IMR-90 (cell line): ENCODE data around the gene NOS3. TPM values are rescaled to one million over a fixed set of nuclear protein-coding genes. Genes with fewer than 3 reads are reported as not detected.

Experiments used
- ATAC-seq: fragments of 200-7000 bp; cut with Tn5 transposase; 2 replicates; pipeline ENCODE4 v1.9.1; 2020; ENCODE audit warnings: low read depth, mild to moderate bottlenecking, moderate library complexity
- BruUV-seq: library from RNA; stranded (reverse); fragments of 400-500 nt; replicated peaks from 2 replicates; lab custom pipeline; 2021; lab: Mats Ljungman, UMichigan
- CTCF ChIA-PET: fragments of 300-600 bp; formaldehyde crosslinking; extraction: SDS; loops from one replicate; lab custom pipeline; 2021; ENCODE audit warnings: antibody characterized with exemption; lab: Yijun Ruan, JAX
- POLR2A ChIA-PET: fragments of 300-600 bp; sonication (Branson Sonifier 250); formaldehyde crosslinking; loops from one replicate; lab custom pipeline; 2022; ENCODE audit warnings: antibody characterized with exemption; ENCODE audit not compliant: unreplicated experiment; lab: Charles Lee
- DNase-seq: peaks from one replicate; pipeline ENCODE4 v3.0.0; 2013
- H2AFZ ChIP-seq: replicated peaks from 2 replicates; pipeline ENCODE3; 2013; ENCODE audit warnings: low read length, mild to moderate bottlenecking; ENCODE audit not compliant: poor library complexity
- H2AK5ac ChIP-seq: 2 replicates; pipeline ENCODE4 v1.6.1; 2013; ENCODE audit warnings: low read depth, low read length, inconsistent platforms
- H2AK9ac ChIP-seq: replicated peaks from 2 replicates; pipeline ENCODE3; 2013; ENCODE audit warnings: mild to moderate bottlenecking, low read depth, low read length, moderate library complexity; ENCODE audit not compliant: poor library complexity
- H2BK120ac ChIP-seq: 2 replicates; pipeline ENCODE4 v1.6.1; 2013; ENCODE audit warnings: low read depth, low read length, inconsistent platforms
- H2BK15ac ChIP-seq: 3 replicates; pipeline ENCODE4 v1.6.1; 2013; ENCODE audit warnings: low read depth, low read length, inconsistent platforms
- H2BK20ac ChIP-seq: 2 replicates; pipeline ENCODE4 v1.6.1; 2013; ENCODE audit warnings: low read depth, mild to moderate bottlenecking, inconsistent platforms, low read length, moderate library complexity
- H2BK5ac ChIP-seq: 2 replicates; pipeline ENCODE4 v1.6.1; 2013; ENCODE audit warnings: mild to moderate bottlenecking, low read depth, low read length, inconsistent platforms; ENCODE audit not compliant: poor library complexity, severe bottlenecking
- H3K14ac ChIP-seq: replicated peaks from 2 replicates; pipeline ENCODE4 v1.6.1; 2013; ENCODE audit warnings: low read depth, low read length, inconsistent platforms
- H3K18ac ChIP-seq: 2 replicates; pipeline ENCODE4 v1.6.1; 2013; ENCODE audit warnings: low read depth, low read length, control low read depth
- H3K23ac ChIP-seq: 2 replicates; pipeline ENCODE4 v1.6.1; 2013; ENCODE audit warnings: low read depth, low read length, inconsistent platforms
- H3K27ac ChIP-seq: 2 replicates; pipeline ENCODE4 v1.5.1; 2013; ENCODE audit warnings: mild to moderate bottlenecking, control low read depth, low read length; ENCODE audit not compliant: insufficient read depth
- H3K27me3 ChIP-seq: 2 replicates; pipeline ENCODE4 v1.6.1; 2013; ENCODE audit warnings: low read length; ENCODE audit not compliant: control insufficient read depth, insufficient read depth
- H3K36me3 ChIP-seq: 2 replicates; pipeline ENCODE4 v1.6.1; 2013; ENCODE audit warnings: low read length, mixed read lengths; ENCODE audit not compliant: control insufficient read depth, insufficient read depth
- H3K4ac ChIP-seq: 2 replicates; pipeline ENCODE4 v1.6.1; 2013; ENCODE audit warnings: low read depth, low read length, inconsistent platforms
- H3K4me1 ChIP-seq: 2 replicates; pipeline ENCODE4 v1.6.1; 2013; ENCODE audit warnings: low read length, mixed read lengths; ENCODE audit not compliant: control insufficient read depth, insufficient read depth
- H3K4me2 ChIP-seq: 2 replicates; pipeline ENCODE4 v1.6.1; 2013; ENCODE audit warnings: low read depth, mild to moderate bottlenecking, control low read depth, low read length, moderate library complexity
- H3K4me3 ChIP-seq: 2 replicates; pipeline ENCODE4 v1.5.1; 2013; ENCODE audit warnings: low read depth, mild to moderate bottlenecking, control low read depth, low read length, moderate library complexity; ENCODE audit not compliant: insufficient read depth
- H3K56ac ChIP-seq: 2 replicates; pipeline ENCODE4 v1.6.1; 2013; ENCODE audit warnings: low read length, inconsistent platforms; ENCODE audit not compliant: insufficient read depth; ENCODE audit errors: extremely low read depth
- H3K79me1 ChIP-seq, 2 experiments: 2 replicates each; pipeline ENCODE4 v1.6.1; 2013; ENCODE audit warnings: low read length in 2 of 2, inconsistent platforms in 1 of 2, low read depth in 1 of 2
- H3K9ac ChIP-seq: 2 replicates; pipeline ENCODE4 v1.6.1; 2013; ENCODE audit warnings: low read depth, low read length, control low read depth
- H3K9me1 ChIP-seq: 2 replicates; pipeline ENCODE4 v1.6.1; 2013; ENCODE audit warnings: low read length, inconsistent platforms; ENCODE audit not compliant: insufficient read depth
- H3K9me3 ChIP-seq: 2 replicates; pipeline ENCODE4 v1.6.1; 2013; ENCODE audit warnings: low read length; ENCODE audit not compliant: control insufficient read depth, insufficient read depth
- H4K20me1 ChIP-seq: 2 replicates; pipeline ENCODE4 v1.6.1; 2013; ENCODE audit warnings: low read length, inconsistent platforms; ENCODE audit not compliant: insufficient read depth
- H4K5ac ChIP-seq: 2 replicates; pipeline ENCODE4 v1.6.1; 2013; ENCODE audit warnings: mild to moderate bottlenecking, low read depth, low read length, control low read depth
- H4K8ac ChIP-seq, 2 experiments: 2 replicates each; pipeline ENCODE4 v1.6.1; 2013; ENCODE audit warnings: low read depth in 2 of 2, low read length in 2 of 2, control low read depth in 1 of 2, inconsistent platforms in 1 of 2
- H4K91ac ChIP-seq: 2 replicates; pipeline ENCODE4 v1.6.1; 2013; ENCODE audit warnings: low read depth, low read length, inconsistent platforms; ENCODE audit not compliant: insufficient read depth
- CTCF ChIP-seq: conservative IDR thresholded peaks from 2 replicates; pipeline ENCODE4 v1.5.1; 2012; ENCODE audit warnings: mild to moderate bottlenecking, low read depth, low read length, improper control_type of control experiment
- MXI1 ChIP-seq: IDR thresholded peaks from 2 replicates; pipeline ENCODE4 v1.6.1; 2012; ENCODE audit warnings: low read depth, mild to moderate bottlenecking, low read length, moderate library complexity, borderline replicate concordance
- WGBS, 2 experiments: methylation state at CpG; one replicate each; pipeline versions ENCODE4 v1.1.5 to v1.1.7; 2013; ENCODE audit warnings: missing lambda C conversion rate in 2 of 2; ENCODE audit not compliant: insufficient read length in 1 of 2; ENCODE audit errors: extremely low coverage in 2 of 2; 5-methylcytosine and 5-hydroxymethylcytosine counted together
- dilution Hi-C: fragments of 300-500 bp; cut with HindIII; formaldehyde crosslinking; loops from one replicate; pipeline ENCODE4 v1.14.3; 2018; ENCODE audit warnings: low sequenced_read_pairs; ENCODE audit not compliant: unreplicated experiment
- in situ Hi-C: fragments of 300-500 bp; cut with MboI; formaldehyde crosslinking; loops from 3 replicates; pipeline ENCODE4 v1.14.3; 2019; ENCODE audit warnings: low sequenced_read_pairs, inconsistent platforms, mixed read lengths
- intact Hi-C: fragments of 100-400 bp; cut with micrococcal nuclease; formaldehyde crosslinking; loops from 2 replicates; pipeline ENCODE4 v1.10.0; 2022
- polyA plus RNA-seq, 3 experiments: library from polyadenylated mRNA; depleted of rRNA; stranded (reverse); fragments of >200 nt; gene quantifications; 2 replicates each; pipeline ENCODE4 v1.2.3, GENCODE V29; 2012; ENCODE audit warnings: low replicate concordance in 1 of 3
- total RNA-seq: library from RNA; depleted of rRNA; stranded (reverse); fragments of >200 nt; gene quantifications from 2 replicates; pipeline ENCODE4 v1.2.3, GENCODE V29; 2012

The NOS3 gene
- total and polyA plus RNA-seq, 2 of the 4 experiments (the other 2 are of a cell fraction) = 0.72 to 2.0 TPM

GRCh38 chr7:151008143-151008510 is 17.3 kb downstream of the NOS3 start:
- no peak overlapping the region for H3K4me3 ChIP-seq
- H3K9me3 ChIP-seq = no peaks in the 10 kb centered on the region
- H2BK15ac ChIP-seq = no peak overlapping the region
- no peak overlapping the region for H4K5ac ChIP-seq
- TF ChIP-seq MXI1 = no peak
- no peak for TF ChIP-seq CTCF
- dilution Hi-C loops = no loop called here
- no peak overlapping the region for H2AK9ac ChIP-seq
- no peak overlapping the region for H3K4me2 ChIP-seq
- peaks cover 9% of the 10 kb centered on the region; the same call in 1 of the 2 replicates for H3K4me1 ChIP-seq
- H3K36me3 ChIP-seq = no peaks in the 10 kb centered on the region
- H3K56ac ChIP-seq = no peak overlapping the region
- DNase-seq (no peak), ATAC-seq (no peak)
- no peak overlapping the region for H4K91ac ChIP-seq
- no peak overlapping the region for H2BK120ac ChIP-seq
- H2AK5ac ChIP-seq = no peak overlapping the region
- H2BK5ac ChIP-seq = no peak overlapping the region
- no peaks in the 10 kb centered on the region for H4K20me1 ChIP-seq
- no peaks in the 10 kb centered on the region for H3K9me1 ChIP-seq
- BruUV-seq = no TSS peak
- H3K27ac ChIP-seq = no peak overlapping the region
- H3K18ac ChIP-seq = no peak overlapping the region
- no peak overlapping the region for H4K8ac ChIP-seq
- ChIA-PET POLR2A (no interaction called here), CTCF (interaction anchor here (1.0 to 1.4 kb wide), 2 partner anchors 10 to 28 kb away, joined by 3 to 4 read pairs; no protein-coding TSS in a partner anchor)
- intact Hi-C loops = no loop called here
- no peak overlapping the region for H2BK20ac ChIP-seq
- H3K9ac ChIP-seq = no peak overlapping the region
- H3K14ac ChIP-seq = no peak overlapping the region
- H3K4ac ChIP-seq = no peak overlapping the region
- in situ Hi-C loops = no loop called here
- H3K79me1 ChIP-seq = no peaks in the 10 kb centered on the region
- peaks cover 15% of the 10 kb centered on the region for H3K27me3 ChIP-seq
- H3K23ac ChIP-seq = no peak overlapping the region
- 41% methylated on average over 2 of the region's 11 CpGs; no CpG with 5 or more reads in 1 of the 2 experiments for WGBS, 2 experiments
- H2AFZ ChIP-seq = no peak overlapping the region
